PC-9 (cell line): ENCODE data around the gene MAN2A1.

Source experiments
- EZH2 ChIP-seq: fragments of 200-600 bp; sonication (generic); IDR thresholded peaks from 2 replicates; pipeline ENCODE4 v1.8.0; 2017; ENCODE audit warnings: antibody characterized with exemption, low read depth
- TF ChIP-seq, protein P1 (sequence below): fragments of 200-600 bp; sonication (generic); conservative IDR thresholded peaks from 2 replicates; pipeline ENCODE4 v1.6.1; 2017; ENCODE audit warnings: mixed run types, antibody characterized with exemption, mild to moderate bottlenecking, moderate library complexity

DNA sequence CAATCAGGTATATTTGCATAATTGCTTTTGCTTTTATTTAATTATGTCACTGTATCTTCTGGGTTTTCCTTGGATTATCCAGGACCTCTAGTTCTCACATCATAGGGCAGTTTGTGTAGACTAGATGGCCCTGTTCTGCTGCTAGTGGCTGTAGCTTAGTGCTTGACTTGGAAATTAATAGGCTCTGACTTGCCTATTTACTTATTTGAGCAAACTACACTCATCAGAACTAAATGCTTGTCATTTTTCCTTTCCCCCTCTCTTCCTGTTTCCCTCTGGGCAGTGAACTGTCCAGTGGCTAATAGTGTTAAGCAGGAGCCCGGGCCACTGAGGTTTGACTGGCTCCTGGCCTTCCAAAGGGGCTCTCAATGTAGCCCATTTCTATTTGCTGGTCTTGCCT, 135.7 kb downstream of the MAN2A1 start:
- TF ChIP-seq, protein P1, sequence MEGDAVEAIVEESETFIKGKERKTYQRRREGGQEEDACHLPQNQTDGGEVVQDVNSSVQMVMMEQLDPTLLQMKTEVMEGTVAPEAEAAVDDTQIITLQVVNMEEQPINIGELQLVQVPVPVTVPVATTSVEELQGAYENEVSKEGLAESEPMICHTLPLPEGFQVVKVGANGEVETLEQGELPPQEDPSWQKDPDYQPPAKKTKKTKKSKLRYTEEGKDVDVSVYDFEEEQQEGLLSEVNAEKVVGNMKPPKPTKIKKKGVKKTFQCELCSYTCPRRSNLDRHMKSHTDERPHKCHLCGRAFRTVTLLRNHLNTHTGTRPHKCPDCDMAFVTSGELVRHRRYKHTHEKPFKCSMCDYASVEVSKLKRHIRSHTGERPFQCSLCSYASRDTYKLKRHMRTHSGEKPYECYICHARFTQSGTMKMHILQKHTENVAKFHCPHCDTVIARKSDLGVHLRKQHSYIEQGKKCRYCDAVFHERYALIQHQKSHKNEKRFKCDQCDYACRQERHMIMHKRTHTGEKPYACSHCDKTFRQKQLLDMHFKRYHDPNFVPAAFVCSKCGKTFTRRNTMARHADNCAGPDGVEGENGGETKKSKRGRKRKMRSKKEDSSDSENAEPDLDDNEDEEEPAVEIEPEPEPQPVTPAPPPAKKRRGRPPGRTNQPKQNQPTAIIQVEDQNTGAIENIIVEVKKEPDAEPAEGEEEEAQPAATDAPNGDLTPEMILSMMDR: no peak
- TF ChIP-seq EZH2: no peak
